MM.1S (cell line): ENCODE measurements around the gene RHOBTB1.

ENCODE experiments used
- DNase-seq: peaks from one replicate; pipeline ENCODE4 v3.0.0-alpha.2; 2015
- H2AFZ ChIP-seq: fragments of 300-600 bp; sonication (generic); 2 replicates; pipeline ENCODE4 v1.6.0; 2016; ENCODE audit warnings: antibody characterized with exemption, low read length
- H3F3A ChIP-seq: fragments of 300-600 bp; sonication (generic); 2 replicates; pipeline ENCODE4 v1.6.1; 2016; ENCODE audit warnings: mild to moderate bottlenecking, antibody characterized with exemption, low read length, moderate library complexity, mixed read lengths; ENCODE audit not compliant: insufficient read depth
- H3K27ac ChIP-seq: fragments of 300-600 bp; sonication (generic); 2 replicates; pipeline ENCODE4 v1.5.1; 2016; ENCODE audit warnings: mild to moderate bottlenecking, low read length
- H3K27me3 ChIP-seq: fragments of 300-600 bp; sonication (generic); replicated peaks from 2 replicates; pipeline ENCODE4 v1.6.0; 2016; ENCODE audit warnings: low read length; ENCODE audit not compliant: insufficient read depth
- H3K36me3 ChIP-seq: fragments of 300-600 bp; sonication (generic); replicated peaks from 2 replicates; pipeline ENCODE4 v1.6.1; 2016; ENCODE audit warnings: mild to moderate bottlenecking, low read length, mixed read lengths; ENCODE audit not compliant: insufficient read depth
- H3K4me1 ChIP-seq: fragments of 300-600 bp; sonication (generic); 2 replicates; pipeline ENCODE4 v1.6.1; 2016; ENCODE audit warnings: low read length, mixed read lengths
- H3K4me2 ChIP-seq: fragments of 300-600 bp; sonication (generic); 2 replicates; pipeline ENCODE4 v1.6.0; 2016; ENCODE audit warnings: low read depth, low read length
- H3K4me3 ChIP-seq: fragments of 300-600 bp; sonication (generic); 2 replicates; pipeline ENCODE4 v1.5.1; 2016; ENCODE audit warnings: low read length, mixed read lengths
- H3K79me2 ChIP-seq: fragments of 300-600 bp; sonication (generic); 2 replicates; pipeline ENCODE4 v1.6.1; 2016; ENCODE audit warnings: mixed run types, low read length, mixed read lengths
- H3K9ac ChIP-seq: fragments of 300-600 bp; sonication (generic); 2 replicates; pipeline ENCODE4 v1.6.1; 2016; ENCODE audit warnings: low read length, mixed read lengths
- H3K9me2 ChIP-seq: fragments of 300-600 bp; sonication (generic); replicated peaks from 2 replicates; pipeline ENCODE4 v1.6.1; 2016; ENCODE audit warnings: mild to moderate bottlenecking, low read length, mixed read lengths; ENCODE audit not compliant: insufficient read depth
- H3K9me3 ChIP-seq: fragments of 300-600 bp; sonication (generic); replicated peaks from 2 replicates; pipeline ENCODE4 v1.6.1; 2016; ENCODE audit warnings: mild to moderate bottlenecking, low read length, mixed read lengths; ENCODE audit not compliant: insufficient read depth
- H4K20me1 ChIP-seq: fragments of 300-600 bp; sonication (generic); 2 replicates; pipeline ENCODE4 v1.6.1; 2016; ENCODE audit warnings: mild to moderate bottlenecking, low read length, moderate library complexity, mixed read lengths; ENCODE audit not compliant: insufficient read depth
- CTCF ChIP-seq: fragments of 300-600 bp; sonication (generic); IDR thresholded peaks from 2 replicates; pipeline ENCODE4 v1.5.1; 2016; ENCODE audit warnings: antibody characterized with exemption, low read length, mixed read lengths
- EZH2 ChIP-seq: fragments of 300-600 bp; sonication (generic); optimal IDR thresholded peaks from 2 replicates; pipeline ENCODE3; 2017; ENCODE audit warnings: low read depth, mild to moderate bottlenecking, antibody characterized with exemption, low read length, mixed read lengths
- EZH2phosphoT487 ChIP-seq: fragments of 300-600 bp; sonication (generic); IDR thresholded peaks from 2 replicates; pipeline ENCODE4 v1.6.1; 2018; ENCODE audit warnings: antibody characterized with exemption, low read length

RHOBTB1 gene

DNA sequence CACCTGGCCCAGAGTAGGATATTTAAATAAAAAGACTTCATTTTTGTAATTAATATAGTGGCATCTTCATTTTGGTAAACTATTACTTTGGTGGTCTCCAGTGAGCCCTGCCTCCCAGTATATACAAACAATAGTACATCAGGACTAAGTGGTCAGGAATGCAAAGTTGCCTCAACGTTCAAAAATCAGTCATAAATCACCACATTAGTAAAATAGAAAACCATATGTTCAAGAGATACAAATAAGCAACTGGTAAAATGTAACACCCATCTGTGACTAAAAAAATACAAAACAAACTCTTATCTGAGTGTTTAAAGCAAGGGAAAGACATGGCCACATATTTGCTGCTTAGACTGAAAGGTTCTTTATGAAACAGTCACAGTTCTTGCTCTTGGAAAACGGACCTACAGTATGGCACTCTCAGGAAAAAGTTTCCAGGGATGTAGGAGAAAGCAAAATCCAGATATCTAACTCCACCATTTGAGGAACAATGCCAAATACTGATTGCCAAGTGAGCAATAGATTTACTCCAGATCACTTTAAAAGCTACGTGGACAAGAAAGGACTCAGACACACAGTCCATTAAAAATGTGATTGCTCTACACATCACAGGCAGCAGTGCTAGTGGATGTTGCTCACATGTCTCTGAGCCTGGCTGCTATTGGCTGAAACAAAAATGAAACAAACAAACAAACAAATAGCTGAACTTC, 15.1 kb upstream of the RHOBTB1 start:
- Histone ChIP-seq H4K20me1 (no peaks in the 10 kb centered on the region), H3K4me3 (no peak overlapping the region), H3K9ac (no peak overlapping the region), H3K9me3 (no peaks in the 10 kb centered on the region), H3F3A (no peaks in the 10 kb centered on the region), H3K27ac (no peak overlapping the region), H3K27me3 (no peaks in the 10 kb centered on the region), H3K4me1 (0 out of 2 replicates have a peak, but pooled peaks cover 9% of the 10 kb centered on the region), H3K36me3 (no peaks in the 10 kb centered on the region), H2AFZ (no peak overlapping the region), H3K79me2 (no peaks in the 10 kb centered on the region), H3K9me2 (no peaks in the 10 kb centered on the region), H3K4me2 (no peak overlapping the region)
- TF ChIP-seq EZH2: no peak
- TF ChIP-seq EZH2phosphoT487: no peak
- TF ChIP-seq CTCF: no peak
- DNase-seq: no peak

- Histone ChIP-seq H3K4me1 (no peaks in the 10 kb centered on the region), H3K9me2 (no peaks in the 10 kb centered on the region), H3K4me2 (no peak overlapping the region), H3K36me3 (no peaks in the 10 kb centered on the region), H3K9me3 (no peaks in the 10 kb centered on the region), H3K9ac (no peak overlapping the region), H3F3A (no peaks in the 10 kb centered on the region), H3K27me3 (no peaks in the 10 kb centered on the region), H3K79me2 (no peaks in the 10 kb centered on the region), H4K20me1 (no peaks in the 10 kb centered on the region), H2AFZ (no peak overlapping the region), H3K27ac (no peak overlapping the region), H3K4me3 (no peak overlapping the region)
- no peak for TF ChIP-seq EZH2phosphoT487
- no peak for TF ChIP-seq CTCF
- TF ChIP-seq EZH2: no peak
- no peak for DNase-seq
Measured at GRCh38 chr10:60957667-60958221, 13.8 kb upstream of the RHOBTB1 start.

GRCh38 chr10:60955957-60956425, 12.0 kb upstream of the RHOBTB1 start:
- Histone ChIP-seq H3K79me2 (no peaks in the 10 kb centered on the region), H3K4me3 (no peak overlapping the region), H2AFZ (no peak overlapping the region), H3K36me3 (no peaks in the 10 kb centered on the region), H3K9me2 (no peaks in the 10 kb centered on the region), H3K27me3 (no peaks in the 10 kb centered on the region; the same call in 1 of the 2 replicates), H3K9me3 (no peaks in the 10 kb centered on the region), H3K4me1 (no peaks in the 10 kb centered on the region), H3F3A (no peaks in the 10 kb centered on the region), H3K4me2 (no peak overlapping the region), H3K27ac (no peak overlapping the region), H4K20me1 (no peaks in the 10 kb centered on the region), H3K9ac (no peak overlapping the region)
- no peak for TF ChIP-seq EZH2
- no peak for TF ChIP-seq CTCF
- TF ChIP-seq EZH2phosphoT487: no peak
- no peak for DNase-seq
